ENCODE results near the gene CXXC1. TPM values are rescaled to one million over a fixed set of nuclear protein-coding genes. Genes with fewer than 3 reads are reported as not detected.

The CXXC1 gene
- total RNA-seq: 20.0 and 27.2 TPM in 2 replicates

DNA sequence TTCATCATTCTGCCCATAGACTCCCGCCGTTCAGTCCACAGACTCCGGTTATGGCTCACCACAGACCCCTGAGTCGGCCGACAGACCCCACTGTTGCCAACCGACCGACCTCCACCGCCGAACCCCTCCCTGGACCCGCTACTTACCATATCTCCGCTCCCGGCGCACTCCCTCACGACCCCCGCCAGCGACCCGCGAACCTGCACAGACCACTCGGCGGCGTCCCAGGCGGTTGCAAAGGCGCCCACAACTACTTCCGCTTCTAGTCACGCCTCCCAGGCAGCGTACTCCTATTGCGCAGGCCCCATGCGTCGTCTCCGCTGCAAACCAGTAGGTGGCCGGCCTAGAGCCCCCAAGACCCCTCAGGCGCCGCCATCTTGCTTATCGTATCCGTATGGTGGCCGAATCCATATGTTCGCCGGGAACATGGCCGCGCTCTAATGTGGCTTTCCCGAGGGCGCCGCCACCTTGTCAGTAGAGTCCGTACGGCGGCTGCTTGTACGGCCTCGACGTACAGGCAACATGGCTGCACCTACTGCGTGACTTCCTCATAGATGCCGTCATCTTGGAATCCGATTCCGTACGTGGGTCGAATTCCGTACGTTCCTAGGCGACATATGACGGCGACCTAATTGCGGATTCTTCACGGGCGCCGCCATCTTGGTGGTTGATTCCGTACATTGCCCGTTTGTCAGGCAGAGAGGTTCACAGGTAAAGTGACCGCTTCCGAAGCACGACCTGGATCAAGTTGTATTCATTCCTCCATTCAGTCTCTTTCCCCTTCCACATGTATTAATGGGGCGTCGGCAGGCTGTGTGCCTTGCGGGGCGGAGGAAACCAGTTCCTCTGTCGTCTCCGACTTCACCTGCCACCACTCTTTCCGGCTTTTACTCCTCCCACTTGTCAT, at the start of gene CXXC1:
CXXC1 (minus strand) TSS at position 252 of the 907 bp plus-strand sequence; CDS start at position 149, 103 bp downstream.

DNA sequence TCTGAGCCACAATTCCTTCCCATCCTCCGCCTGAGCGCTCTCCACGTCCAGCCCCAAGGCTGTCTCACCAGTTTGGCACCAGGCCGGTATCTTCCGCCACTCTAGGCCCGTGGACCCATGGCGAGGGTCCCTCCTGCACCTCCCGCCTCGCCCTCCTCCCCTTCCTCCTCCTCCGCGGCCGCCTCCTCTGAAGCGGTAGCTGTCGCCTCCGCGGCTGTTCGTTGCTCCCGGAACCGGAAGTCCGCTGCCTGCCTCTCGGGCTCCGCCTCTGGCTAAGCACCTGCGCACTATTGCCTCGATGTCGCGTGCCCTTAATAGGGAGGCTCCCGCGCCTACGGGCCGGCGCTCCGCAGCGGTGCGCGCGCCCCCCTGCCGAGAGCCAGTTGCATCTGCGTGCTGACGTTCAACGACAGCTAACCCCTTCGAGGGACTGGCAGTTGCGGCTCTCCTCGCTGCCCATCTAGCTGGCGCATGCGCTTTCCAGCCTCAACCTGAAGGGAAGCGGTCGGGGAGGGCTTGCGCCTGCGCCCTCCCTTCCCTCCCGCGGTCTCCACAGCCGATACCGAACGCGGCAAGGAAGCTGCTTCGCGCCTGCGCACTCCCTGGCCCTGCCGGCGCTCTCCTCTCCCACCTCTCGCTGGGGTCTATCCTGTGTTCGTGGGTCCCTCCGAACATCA, 6.1 kb downstream of the CXXC1 start, which contains the start of gene MBD1:
MBD1 (minus strand) TSS at position 229 of the 677 bp plus-strand sequence. CDS start 1,531 bp downstream, outside the sequence.

DNA sequence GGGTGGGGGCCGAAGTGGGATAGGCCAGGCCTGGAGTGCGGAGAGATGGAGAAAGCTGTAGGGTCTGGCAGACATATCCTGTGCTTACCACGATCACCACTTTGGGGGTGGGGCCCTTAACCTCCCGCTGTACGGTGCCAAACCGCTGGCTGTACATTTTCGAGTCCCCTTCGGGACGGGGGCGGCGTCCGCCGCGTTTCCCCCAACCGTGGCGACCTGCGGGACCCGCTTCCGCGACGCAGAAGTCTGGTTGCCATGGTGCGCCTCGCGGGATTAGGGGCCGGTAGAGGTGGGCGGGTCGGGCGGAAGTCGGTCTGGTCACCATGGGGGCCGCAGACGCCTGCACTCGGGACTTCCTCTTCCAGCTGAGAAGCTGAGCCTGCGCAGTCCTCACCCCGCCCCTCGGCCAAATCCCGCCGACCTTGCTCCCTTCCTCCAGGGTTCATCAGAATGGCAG, 21.2 kb downstream of the CXXC1 start, which contains the start of gene CFAP53:
CFAP53 (minus strand) TSS at position 248 of the 457 bp plus-strand sequence; CDS start at position 157, 91 bp downstream.

Small RNA genes lying within 50 kb of the gene (small RNA-seq; reads per million reads assigned to genes)
- not detected for gene RNA5SP458

Other genes with a start within 250 kb of the CXXC1 start
- 6.0 and 6.6 TPM in 2 replicates for gene MYO5B, start 92.5 kb downstream of the CXXC1 start, total RNA-seq
- gene CFAP53, start 21.2 kb downstream of the CXXC1 start, total RNA-seq: 0.52 and 0.54 TPM in 2 replicates
- 37.8 and 38.4 TPM in 2 replicates for gene MBD1, start 6.2 kb downstream of the CXXC1 start, total RNA-seq
- 10.7 and 16.4 TPM in 2 replicates for gene SKA1, start 87.4 kb upstream of the CXXC1 start, total RNA-seq